ENCODE results near the gene CD248. TPM values are rescaled to one million over a fixed set of nuclear protein-coding genes. Genes with fewer than 3 reads are reported as not detected.

The CD248 gene
- total and polyA plus RNA-seq, 2 experiments from 2014 or later, result 2.4 to 3.8 TPM

DNA sequence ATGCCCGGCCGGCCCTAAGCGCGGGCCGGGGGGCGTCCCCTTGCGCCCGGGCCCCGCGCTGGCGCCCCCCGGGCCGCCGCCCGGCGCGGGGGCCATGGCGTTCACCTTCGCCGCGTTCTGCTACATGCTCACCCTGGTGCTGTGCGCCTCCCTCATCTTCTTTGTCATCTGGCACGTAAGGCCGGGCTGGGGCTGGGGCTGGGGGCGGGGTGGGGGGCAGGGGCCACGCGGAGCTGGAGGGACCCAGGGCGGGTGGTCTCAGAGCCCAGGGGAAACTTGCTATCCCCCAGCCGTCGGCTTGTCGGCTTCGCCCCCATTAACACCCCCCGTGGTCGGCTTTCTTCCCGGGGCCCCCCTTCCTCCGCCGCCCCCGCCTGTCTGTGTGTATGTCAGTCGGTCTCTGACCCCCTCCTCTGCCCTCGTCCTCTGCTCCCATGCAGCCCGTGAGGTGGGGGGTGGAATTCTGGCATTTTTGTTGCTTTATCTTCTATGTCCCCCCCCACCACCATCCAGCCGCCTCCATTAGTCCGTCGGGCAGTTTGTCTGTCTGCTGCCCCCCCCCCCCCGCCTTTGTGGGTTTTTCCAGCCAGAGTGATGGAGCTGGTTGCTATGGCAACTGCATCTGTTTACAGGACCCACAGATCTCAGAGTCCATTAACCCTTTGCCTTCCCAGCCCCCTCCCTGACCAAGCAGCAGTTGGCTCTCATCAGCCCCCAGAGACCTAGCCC, 38.3 kb downstream of the CD248 start:
- H3K36me3 Mint-ChIP-seq (ENCODE audit: low read depth), result peaks cover 8% of the 10 kb centered on the region
- Histone ChIP-seq H3K4me2 (peak overlapping the region; percentile 86), H3K4me1 (ENCODE audit: insufficient read depth) (peaks cover 9% of the 10 kb centered on the region), H3K4me3 (peak overlapping the region; percentile 53), H3K27ac (ENCODE audit: low read depth) (no peak overlapping the region), H3F3A (replicated peaks; ENCODE audit: low read depth) (0 out of 2 replicates have a peak, but pooled peaks cover 11% of the 10 kb centered on the region), H3K79me2 (replicated peaks; ENCODE audit: insufficient read depth) (no peaks in the 10 kb centered on the region), H4K20me1 (replicated peaks; ENCODE audit: insufficient read depth) (no peaks in the 10 kb centered on the region; the same call in 1 of the 2 replicates), H3K36me3 (ENCODE audit: insufficient read depth) (no peaks in the 10 kb centered on the region), H3K9me2 (ENCODE audit: insufficient read depth) (no peaks in the 10 kb centered on the region), H3K27me3 (ENCODE audit: insufficient read depth) (no peaks in the 10 kb centered on the region), H2AFZ (no peak overlapping the region)
- peak overlapping the region; percentile 73 for H3K4me3 Mint-ChIP-seq
- no peak overlapping the region for H3K27ac Mint-ChIP-seq
- ATAC-seq (no peak), DNase-seq (ENCODE audit: low spot score) (peak; percentile 76)
- H3K4me1 Mint-ChIP-seq, result peaks cover 32% of the 10 kb centered on the region
- TF ChIP-seq, protein P1, sequence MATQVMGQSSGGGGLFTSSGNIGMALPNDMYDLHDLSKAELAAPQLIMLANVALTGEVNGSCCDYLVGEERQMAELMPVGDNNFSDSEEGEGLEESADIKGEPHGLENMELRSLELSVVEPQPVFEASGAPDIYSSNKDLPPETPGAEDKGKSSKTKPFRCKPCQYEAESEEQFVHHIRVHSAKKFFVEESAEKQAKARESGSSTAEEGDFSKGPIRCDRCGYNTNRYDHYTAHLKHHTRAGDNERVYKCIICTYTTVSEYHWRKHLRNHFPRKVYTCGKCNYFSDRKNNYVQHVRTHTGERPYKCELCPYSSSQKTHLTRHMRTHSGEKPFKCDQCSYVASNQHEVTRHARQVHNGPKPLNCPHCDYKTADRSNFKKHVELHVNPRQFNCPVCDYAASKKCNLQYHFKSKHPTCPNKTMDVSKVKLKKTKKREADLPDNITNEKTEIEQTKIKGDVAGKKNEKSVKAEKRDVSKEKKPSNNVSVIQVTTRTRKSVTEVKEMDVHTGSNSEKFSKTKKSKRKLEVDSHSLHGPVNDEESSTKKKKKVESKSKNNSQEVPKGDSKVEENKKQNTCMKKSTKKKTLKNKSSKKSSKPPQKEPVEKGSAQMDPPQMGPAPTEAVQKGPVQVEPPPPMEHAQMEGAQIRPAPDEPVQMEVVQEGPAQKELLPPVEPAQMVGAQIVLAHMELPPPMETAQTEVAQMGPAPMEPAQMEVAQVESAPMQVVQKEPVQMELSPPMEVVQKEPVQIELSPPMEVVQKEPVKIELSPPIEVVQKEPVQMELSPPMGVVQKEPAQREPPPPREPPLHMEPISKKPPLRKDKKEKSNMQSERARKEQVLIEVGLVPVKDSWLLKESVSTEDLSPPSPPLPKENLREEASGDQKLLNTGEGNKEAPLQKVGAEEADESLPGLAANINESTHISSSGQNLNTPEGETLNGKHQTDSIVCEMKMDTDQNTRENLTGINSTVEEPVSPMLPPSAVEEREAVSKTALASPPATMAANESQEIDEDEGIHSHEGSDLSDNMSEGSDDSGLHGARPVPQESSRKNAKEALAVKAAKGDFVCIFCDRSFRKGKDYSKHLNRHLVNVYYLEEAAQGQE (IDR thresholded peaks at IDR 0.05; ENCODE audit: unreplicated experiment), result no peak
- H3K9me3 Mint-ChIP-seq, result no peaks in the 10 kb centered on the region
- H3K27me3 Mint-ChIP-seq (ENCODE audit: insufficient read depth, low read depth, poor library complexity), result peaks cover 26% of the 10 kb centered on the region

DNA sequence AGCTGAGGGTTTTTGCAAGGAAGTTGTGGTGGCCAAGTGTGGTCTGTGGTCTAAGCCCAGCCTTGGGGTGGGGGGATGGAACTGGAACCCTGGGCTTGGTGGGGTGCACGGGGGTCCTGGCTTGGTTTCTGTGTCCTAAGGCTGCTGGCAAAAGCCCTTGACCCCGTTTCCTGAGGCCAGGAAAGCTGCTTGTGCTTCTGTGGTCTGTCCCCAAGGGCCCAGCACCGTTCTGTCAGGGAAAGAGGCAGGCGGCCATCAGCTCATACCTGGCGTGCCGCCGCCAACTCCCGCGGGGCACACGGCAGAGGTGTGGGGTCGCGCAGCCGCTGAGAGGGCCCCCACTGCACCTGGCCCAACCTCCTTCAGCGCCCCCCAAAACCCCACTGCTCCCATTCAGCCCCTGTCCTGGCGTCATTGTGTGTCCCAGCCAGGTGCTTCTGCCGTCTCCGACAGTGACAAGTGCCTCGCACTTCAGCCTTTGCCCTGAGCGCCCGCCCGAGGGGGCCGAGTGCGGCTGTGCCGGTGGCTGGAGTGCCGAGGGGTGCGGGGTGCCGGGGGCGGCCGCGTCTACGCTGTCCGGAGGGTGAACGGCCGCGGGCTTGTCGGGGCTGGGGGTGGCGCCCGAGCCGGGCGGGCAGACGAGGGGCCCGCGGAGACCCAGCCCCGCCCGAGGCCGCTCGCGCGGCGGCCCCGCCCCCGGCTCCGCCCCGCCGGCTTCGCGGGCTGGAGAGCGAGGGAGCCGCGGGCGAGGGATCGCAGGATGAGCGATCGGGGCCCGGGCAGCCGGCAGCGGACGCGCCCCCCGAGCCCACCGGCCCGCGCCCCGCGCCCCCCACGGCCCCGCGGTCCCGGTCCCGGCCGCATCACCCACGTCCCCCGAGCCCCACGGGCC, 39.1 kb downstream of the CD248 start, which contains the start of gene CNIH2:
CNIH2 (plus strand) TSS at position 705 of the 892 bp plus-strand sequence. CDS start 282 bp downstream, outside the sequence.
- peaks cover 26% of the 10 kb centered on the region for H3K4me1 Mint-ChIP-seq
- peaks cover 28% of the 10 kb centered on the region for H3K27me3 Mint-ChIP-seq (ENCODE audit: insufficient read depth, low read depth, poor library complexity)
- H3K27me3 ChIP-seq (ENCODE audit: insufficient read depth), result no peaks in the 10 kb centered on the region
- no peaks in the 10 kb centered on the region for H4K20me1 ChIP-seq (replicated peaks; ENCODE audit: insufficient read depth)
- no peak within 1 kb of the TSS; the same call in 1 of the 2 replicates for H2AFZ ChIP-seq
- H3K4me3 ChIP-seq, result peak within 1 kb of the TSS; percentile 73
- ATAC-seq, result peak; percentile 28
- H3K27ac Mint-ChIP-seq, result no peak within 1 kb of the TSS
- H3K4me2 ChIP-seq, result peak within 1 kb of the TSS; percentile 91
- peak within 1 kb of the TSS; percentile 73 for H3K4me3 Mint-ChIP-seq
- H3F3A ChIP-seq (replicated peaks; ENCODE audit: low read depth), result 0 out of 2 replicates have a peak, but pooled peaks cover 5% of the 10 kb centered on the region
- peaks cover 4% of the 10 kb centered on the region for H3K4me1 ChIP-seq (ENCODE audit: insufficient read depth)
- no peaks in the 10 kb centered on the region for H3K36me3 ChIP-seq (ENCODE audit: insufficient read depth)
- H3K36me3 Mint-ChIP-seq (ENCODE audit: low read depth), result peaks cover 16% of the 10 kb centered on the region
- DNase-seq (ENCODE audit: low spot score), result peak; percentile 69
- no peak within 1 kb of the TSS for H3K27ac ChIP-seq (ENCODE audit: low read depth)
- no peaks in the 10 kb centered on the region for H3K9me2 ChIP-seq (ENCODE audit: insufficient read depth)
- H3K79me2 ChIP-seq (replicated peaks; ENCODE audit: insufficient read depth), result no peaks in the 10 kb centered on the region
- H3K9me3 Mint-ChIP-seq, result no peaks in the 10 kb centered on the region
- no peak for TF ChIP-seq EZH2 (IDR thresholded peaks at IDR 0.05; ENCODE audit: low read depth, unreplicated experiment)
- no peak for TF ChIP-seq CREB1 (CRISPR knock-in tag; IDR thresholded peaks at IDR 0.05; ENCODE audit: low read depth)
- TF ChIP-seq, protein P2, sequence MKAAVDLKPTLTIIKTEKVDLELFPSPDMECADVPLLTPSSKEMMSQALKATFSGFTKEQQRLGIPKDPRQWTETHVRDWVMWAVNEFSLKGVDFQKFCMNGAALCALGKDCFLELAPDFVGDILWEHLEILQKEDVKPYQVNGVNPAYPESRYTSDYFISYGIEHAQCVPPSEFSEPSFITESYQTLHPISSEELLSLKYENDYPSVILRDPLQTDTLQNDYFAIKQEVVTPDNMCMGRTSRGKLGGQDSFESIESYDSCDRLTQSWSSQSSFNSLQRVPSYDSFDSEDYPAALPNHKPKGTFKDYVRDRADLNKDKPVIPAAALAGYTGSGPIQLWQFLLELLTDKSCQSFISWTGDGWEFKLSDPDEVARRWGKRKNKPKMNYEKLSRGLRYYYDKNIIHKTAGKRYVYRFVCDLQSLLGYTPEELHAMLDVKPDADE (IDR thresholded peaks at IDR 0.05), result no peak
- TF ChIP-seq, protein P3, sequence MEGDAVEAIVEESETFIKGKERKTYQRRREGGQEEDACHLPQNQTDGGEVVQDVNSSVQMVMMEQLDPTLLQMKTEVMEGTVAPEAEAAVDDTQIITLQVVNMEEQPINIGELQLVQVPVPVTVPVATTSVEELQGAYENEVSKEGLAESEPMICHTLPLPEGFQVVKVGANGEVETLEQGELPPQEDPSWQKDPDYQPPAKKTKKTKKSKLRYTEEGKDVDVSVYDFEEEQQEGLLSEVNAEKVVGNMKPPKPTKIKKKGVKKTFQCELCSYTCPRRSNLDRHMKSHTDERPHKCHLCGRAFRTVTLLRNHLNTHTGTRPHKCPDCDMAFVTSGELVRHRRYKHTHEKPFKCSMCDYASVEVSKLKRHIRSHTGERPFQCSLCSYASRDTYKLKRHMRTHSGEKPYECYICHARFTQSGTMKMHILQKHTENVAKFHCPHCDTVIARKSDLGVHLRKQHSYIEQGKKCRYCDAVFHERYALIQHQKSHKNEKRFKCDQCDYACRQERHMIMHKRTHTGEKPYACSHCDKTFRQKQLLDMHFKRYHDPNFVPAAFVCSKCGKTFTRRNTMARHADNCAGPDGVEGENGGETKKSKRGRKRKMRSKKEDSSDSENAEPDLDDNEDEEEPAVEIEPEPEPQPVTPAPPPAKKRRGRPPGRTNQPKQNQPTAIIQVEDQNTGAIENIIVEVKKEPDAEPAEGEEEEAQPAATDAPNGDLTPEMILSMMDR (conservative IDR thresholded peaks at IDR 0.05; ENCODE audit: low read depth in 2 of 2), result no peak
- TF ChIP-seq EZH2phosphoT487 (IDR thresholded peaks at IDR 0.05; ENCODE audit: unreplicated experiment), result no peak
